ENCODE measurements around the gene FBLL1. TPM values are rescaled to one million over a fixed set of nuclear protein-coding genes. Genes with fewer than 3 reads are reported as not detected.

The FBLL1 gene
- total RNA-seq, 4 donors from 2014 or later: 0.83 TPM; not detected in 3

- no peak overlapping the region for H3K27ac ChIP-seq
- no peak overlapping the region for H3K4me3 ChIP-seq
- DNase-seq: no peak
- no peaks in the 10 kb centered on the region for H3K4me1 ChIP-seq
- H3K9me3 ChIP-seq: no peaks in the 10 kb centered on the region
- no peaks in the 10 kb centered on the region for H3K36me3 ChIP-seq
- intact Hi-C loops (cut with DNase I; ENCODE audit: low total_unique reads): no loop called here
- peaks cover 0 to 6% of the 10 kb centered on the region in 2 donors for H3K27me3 ChIP-seq
- no peak for TF ChIP-seq CTCF (IDR thresholded peaks at IDR 0.05)
- TF ChIP-seq POLR2A (IDR thresholded peaks at IDR 0.05): no peak
Measured at GRCh38 chr5:168527756-168528295, 1.3 kb upstream of the FBLL1 start.

- Histone ChIP-seq H3K36me3 (no peaks in the 10 kb centered on the region), H3K4me3 (peak overlapping the region in 1 of 2 donors; percentile 28), H3K27ac (no peak overlapping the region), H3K27me3 (peaks cover 0 to 6% of the 10 kb centered on the region in 2 donors), H3K4me1 (no peaks in the 10 kb centered on the region), H3K9me3 (no peaks in the 10 kb centered on the region)
- intact Hi-C loops (cut with DNase I; ENCODE audit: low total_unique reads): no loop called here
- no peak for DNase-seq
- no peak for TF ChIP-seq POLR2A (IDR thresholded peaks at IDR 0.05)
- no peak for TF ChIP-seq CTCF (IDR thresholded peaks at IDR 0.05)
Measured at GRCh38 chr5:168529374-168530234, 499 bp downstream of the FBLL1 start.

DNA sequence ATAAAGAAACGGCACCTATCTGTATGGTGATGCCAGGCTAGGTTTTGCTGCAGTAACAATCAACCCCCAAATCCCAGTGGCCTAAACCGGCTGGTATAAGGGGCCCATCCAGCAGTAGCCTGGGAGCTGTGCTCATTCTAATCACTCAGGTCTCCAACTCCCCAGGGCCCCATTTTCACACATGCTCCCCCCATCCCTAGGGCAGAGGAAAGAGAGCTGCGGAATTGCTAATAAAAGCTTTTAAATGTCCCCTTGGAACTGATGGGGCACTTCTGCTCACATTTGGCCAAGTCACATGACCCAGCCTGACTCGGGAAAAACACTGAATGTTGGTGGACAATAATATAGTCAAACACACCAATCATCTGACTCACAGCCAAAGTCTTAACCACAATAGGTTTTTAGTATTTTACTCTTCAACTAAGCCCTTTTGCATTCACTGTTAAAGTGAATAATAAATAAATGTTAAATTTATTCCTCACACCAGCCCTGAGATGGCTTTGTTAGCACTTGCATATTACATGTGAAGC is 1.6 kb downstream of the FBLL1 start:
- intact Hi-C loops (cut with DNase I; ENCODE audit: low total_unique reads): no loop called here
- Histone ChIP-seq H3K27ac (no peak overlapping the region), H3K36me3 (no peaks in the 10 kb centered on the region), H3K9me3 (no peaks in the 10 kb centered on the region), H3K27me3 (peaks cover 0 to 6% of the 10 kb centered on the region in 2 donors), H3K4me1 (no peaks in the 10 kb centered on the region), H3K4me3 (no peak overlapping the region)
- no peak for DNase-seq
- TF ChIP-seq CTCF (IDR thresholded peaks at IDR 0.05) (no peak), POLR2A (IDR thresholded peaks at IDR 0.05) (no peak)

GRCh38 chr5:168531191-168531590 is 2.1 kb downstream of the FBLL1 start:
- no peak for TF ChIP-seq POLR2A (IDR thresholded peaks at IDR 0.05)
- TF ChIP-seq CTCF (IDR thresholded peaks at IDR 0.05): no peak
- Histone ChIP-seq H3K27me3 (peaks cover 0 to 6% of the 10 kb centered on the region in 2 donors), H3K4me1 (no peaks in the 10 kb centered on the region), H3K4me3 (no peak overlapping the region), H3K27ac (no peak overlapping the region), H3K9me3 (no peaks in the 10 kb centered on the region), H3K36me3 (no peaks in the 10 kb centered on the region)
- DNase-seq: no peak
- intact Hi-C loops (cut with DNase I; ENCODE audit: low total_unique reads): no loop called here
